ENCODE measurements around the gene PARD6G.
A peak's percentile ranks its signal among the peaks of the same experiment; 100 is the strongest.

Gene PARD6G

DNA sequence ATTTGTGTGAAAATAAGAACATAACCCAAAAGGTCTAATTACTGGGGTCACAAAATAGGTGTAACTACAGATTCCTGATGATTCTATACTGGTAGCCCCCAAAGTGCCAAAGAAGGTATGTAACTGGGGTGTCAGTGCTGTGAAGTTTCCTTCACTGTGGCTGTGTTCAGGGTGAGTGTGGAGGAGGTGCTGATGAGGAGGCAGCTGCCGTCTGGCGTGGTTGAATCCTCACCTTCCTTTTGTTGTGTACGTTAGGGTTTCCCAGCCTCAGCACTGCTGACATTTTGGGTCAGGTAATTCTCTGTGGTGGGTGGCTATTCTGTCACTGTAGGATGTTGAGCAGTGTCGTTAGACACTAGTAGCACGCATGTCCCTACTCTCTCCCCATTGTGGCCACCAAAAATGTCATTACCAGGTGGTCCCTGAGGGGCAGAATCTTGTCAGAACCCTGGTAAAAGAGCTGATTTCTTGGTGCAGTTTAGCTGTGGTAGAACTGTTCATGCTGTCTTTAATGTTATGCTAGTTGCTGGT is 106.8 kb downstream of the PARD6G start:
- DNase-seq = no peak

DNA sequence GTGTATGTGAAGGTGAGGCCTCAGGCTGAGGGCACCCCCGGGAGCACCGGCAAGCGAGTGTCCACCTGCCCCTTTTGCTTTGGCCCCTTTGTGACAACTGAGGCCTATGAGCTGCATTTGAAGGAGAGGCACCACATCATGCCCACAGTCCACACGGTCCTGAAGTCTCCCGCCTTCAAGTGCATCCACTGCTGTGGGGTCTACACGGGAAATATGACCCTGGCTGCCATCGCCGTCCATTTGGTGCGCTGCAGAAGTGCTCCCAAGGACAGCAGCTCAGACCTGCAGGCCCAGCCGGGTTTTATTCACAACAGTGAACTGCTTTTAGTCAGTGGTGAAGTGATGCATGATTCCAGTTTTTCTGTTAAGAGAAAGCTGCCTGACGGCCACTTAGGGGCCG is 109.3 kb downstream of the PARD6G start:
- no peak for DNase-seq

DNA sequence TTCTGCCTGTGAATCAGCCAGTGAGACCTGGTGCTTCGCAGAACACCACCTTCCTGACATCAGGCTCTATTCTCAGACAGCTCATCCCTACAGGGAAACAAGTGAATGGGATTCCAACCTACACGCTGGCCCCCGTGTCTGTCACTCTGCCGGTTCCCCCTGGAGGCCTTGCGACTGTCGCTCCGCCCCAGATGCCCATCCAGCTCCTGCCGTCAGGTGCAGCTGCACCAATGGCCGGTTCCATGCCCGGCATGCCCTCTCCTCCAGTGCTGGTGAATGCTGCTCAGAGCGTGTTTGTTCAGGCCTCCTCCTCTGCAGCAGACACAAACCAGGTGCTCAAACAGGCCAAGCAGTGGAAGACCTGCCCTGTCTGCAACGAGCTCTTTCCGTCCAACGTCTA is 110.2 kb downstream of the PARD6G start:
- no peak for DNase-seq

GRCh38 chr18:80136679-80137078 is 110.6 kb downstream of the PARD6G start:
- no peak for DNase-seq

DNA sequence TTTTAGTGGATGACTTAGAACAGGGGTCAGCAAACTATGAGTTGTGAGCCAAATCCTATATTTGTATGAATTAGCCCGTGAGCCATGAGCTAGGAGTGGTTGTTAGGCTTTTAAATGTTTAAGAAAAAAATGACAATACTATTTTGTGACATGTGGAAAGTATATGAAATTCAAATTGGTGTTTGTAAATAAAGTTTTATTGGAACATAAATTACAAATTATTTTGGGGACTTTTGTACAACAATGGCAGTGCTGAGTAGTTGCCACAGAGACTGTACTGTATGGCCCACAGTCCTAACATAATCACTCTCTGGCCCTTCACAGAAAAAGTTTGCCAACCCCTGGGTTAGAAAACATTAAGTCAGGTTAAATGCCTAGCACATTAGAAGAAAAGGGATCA is 112.2 kb downstream of the PARD6G start:
- no peak for DNase-seq

DNA sequence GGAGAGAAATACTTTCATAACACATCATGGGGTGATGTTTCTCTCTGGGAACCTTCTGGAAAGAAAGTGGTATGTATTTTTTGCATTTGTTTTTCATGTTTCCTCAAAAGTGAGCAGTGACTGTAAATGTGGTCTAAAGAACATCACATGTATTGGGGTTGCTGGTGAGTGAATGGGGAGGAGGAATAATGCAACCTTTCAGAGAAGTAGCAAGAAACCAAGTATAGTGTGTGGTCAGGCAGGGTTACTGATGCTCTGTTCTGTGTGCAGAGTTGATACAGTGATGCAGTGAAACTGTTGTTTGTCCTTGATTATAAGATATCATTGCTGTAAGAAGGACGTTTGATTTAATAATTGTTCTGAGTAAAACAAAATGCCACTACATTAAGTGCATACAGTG is 114.2 kb downstream of the PARD6G start:
- DNase-seq = no peak

GRCh38 chr18:80132180-80132812 is 115.0 kb downstream of the PARD6G start:
- no peak for DNase-seq

- no peak for DNase-seq
Measured at GRCh38 chr18:80130555-80130954, 116.8 kb downstream of the PARD6G start.

DNA sequence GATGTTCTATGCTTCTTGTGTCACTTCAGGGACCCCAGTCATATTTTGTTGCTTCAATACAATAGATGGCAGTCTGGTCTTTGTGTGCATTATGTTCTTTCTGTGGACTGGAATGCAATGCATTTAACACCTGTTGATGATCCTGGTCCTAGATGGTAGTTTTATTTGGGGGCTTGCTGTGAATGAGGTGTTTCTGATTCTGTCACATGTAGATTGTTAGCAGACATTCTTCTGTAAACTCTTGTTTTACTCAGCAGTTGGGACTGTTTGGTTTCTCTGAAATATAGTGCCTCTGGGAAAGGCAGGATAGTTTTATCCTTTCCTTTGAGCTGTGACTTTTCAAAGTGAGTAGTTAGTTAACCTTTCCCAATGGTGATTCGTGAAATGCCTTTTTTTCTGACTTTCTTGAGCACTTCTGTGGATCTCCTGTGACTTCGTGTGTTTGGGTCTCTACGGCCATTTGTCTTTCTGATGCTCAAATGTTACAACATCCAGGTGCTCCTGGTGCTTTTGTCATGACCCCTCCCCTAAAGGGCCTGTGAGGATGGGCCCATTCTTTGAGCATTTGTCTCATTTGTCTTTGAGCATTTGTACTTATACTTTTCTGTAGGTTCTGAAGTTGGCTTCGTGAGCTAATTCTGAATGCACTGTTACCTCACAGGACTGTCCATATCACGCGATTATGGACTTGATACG is 117.5 kb downstream of the PARD6G start:
- DNase-seq = no peak

DNA sequence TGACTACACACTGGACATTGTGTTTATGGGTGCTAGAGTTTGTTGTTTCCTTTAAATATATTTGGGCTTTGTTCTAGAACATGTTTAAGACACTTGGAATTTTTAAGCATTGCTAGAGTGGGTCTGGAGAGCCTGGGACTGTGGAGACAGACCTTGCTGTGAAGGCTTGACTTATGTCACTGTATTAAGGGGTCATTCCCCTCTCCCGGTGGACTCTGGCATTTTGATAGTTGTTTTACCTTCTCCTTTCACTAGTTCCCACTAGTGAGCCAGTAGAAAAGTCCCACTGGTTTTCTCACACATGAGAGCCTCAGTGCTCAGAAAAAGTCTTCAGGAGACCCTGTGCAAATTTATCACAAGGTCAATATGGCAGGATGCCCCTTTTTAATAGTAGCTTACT is 119.7 kb downstream of the PARD6G start:
- no peak for DNase-seq

DNA sequence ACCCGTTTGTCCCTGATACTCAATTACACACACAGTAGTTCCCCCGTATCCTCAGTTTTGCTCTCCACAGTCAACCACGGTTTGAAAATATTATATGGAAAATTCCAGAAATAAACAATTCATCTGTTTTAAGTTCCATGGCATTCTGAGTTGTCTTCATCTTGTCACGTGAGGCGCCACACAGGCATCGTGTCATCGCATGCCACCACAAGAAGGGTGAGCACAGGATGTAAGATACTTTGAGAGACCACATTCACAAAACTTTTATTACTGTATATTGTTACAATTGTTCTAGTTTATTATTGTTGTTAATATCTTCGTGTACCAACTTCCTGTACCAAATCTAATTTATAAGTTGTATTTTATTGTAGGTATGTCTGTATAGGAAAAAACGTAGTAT is 120.5 kb downstream of the PARD6G start:
- DNase-seq = no peak

DNA sequence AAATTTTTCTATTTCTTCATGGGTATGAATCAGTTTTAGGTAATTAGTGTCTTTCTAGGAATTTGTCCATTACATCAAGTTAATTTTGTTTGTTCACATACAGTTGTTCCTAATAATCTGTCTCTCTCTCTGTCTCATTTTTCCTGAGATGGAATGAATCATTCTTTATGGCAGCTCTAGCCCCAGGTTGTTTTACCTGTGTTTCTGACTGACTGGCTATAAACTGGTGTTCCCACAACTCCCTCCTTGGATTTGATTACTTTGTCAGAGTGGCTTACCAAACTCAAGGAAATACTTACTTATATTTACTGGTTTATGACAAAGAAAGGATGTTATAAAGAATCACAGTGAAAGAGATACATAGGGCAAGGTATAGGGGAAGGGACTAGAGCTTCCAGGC is 123.2 kb downstream of the PARD6G start:
- DNase-seq = no peak

GRCh38 chr18:80120932-80121331 is 126.4 kb downstream of the PARD6G start:
- no peak for DNase-seq

- no peak for DNase-seq
Measured at GRCh38 chr18:80119111-80119510, 128.2 kb downstream of the PARD6G start.

GRCh38 chr18:80115035-80115434 is 132.3 kb downstream of the PARD6G start:
- no peak for DNase-seq

DNA sequence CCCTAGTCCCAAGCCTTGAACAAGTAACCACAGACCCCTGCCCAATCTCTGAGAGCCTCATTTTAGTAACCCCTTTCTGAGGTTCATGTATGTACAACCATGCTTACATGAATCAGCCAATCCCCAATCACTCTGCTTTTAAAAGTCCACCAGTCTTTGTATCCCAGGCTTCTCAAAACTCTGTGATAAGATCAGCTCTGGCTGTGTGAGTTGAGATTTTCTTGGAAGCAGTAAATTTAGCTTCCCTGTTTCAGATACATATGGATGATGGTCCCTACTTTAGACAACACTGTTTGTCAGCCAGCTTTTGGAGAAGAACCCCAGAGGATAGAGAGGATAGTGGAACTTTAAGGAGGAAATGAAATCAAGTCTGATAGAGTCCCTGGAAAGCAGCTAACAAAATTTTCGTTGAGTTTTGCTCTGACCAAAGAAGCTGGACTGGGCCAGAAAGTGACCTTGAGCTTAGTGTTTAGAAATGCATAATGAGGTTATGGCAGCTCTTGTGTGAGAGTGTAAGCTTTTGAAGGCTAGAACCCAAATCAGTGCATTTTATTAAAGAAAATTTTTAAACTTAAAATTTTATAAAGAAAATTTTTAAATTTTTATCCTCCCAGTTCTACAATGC is 134.6 kb downstream of the PARD6G start:
- DNase-seq = no peak

DNA sequence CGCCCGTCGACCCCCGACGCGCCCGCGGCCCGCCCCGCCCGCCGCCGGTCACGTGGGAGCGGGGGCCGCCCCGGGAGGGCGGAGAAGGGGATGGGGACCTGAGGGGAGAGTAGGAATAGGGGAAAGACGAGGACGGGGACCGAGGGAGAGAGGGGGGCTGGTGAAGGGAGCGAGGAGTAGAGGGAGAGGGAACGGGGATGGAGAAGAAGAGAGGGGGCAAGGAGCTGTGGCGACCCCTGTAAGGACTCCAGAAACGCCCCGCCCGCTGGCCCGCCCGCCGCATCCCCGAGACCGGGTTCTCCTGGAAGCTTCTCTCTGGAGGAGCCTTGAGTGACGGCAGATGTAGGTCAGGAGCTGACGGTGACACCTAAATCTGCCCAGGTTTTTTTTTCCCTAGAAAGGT is 137.6 kb downstream of the PARD6G start:
- DNase-seq = no peak

DNA sequence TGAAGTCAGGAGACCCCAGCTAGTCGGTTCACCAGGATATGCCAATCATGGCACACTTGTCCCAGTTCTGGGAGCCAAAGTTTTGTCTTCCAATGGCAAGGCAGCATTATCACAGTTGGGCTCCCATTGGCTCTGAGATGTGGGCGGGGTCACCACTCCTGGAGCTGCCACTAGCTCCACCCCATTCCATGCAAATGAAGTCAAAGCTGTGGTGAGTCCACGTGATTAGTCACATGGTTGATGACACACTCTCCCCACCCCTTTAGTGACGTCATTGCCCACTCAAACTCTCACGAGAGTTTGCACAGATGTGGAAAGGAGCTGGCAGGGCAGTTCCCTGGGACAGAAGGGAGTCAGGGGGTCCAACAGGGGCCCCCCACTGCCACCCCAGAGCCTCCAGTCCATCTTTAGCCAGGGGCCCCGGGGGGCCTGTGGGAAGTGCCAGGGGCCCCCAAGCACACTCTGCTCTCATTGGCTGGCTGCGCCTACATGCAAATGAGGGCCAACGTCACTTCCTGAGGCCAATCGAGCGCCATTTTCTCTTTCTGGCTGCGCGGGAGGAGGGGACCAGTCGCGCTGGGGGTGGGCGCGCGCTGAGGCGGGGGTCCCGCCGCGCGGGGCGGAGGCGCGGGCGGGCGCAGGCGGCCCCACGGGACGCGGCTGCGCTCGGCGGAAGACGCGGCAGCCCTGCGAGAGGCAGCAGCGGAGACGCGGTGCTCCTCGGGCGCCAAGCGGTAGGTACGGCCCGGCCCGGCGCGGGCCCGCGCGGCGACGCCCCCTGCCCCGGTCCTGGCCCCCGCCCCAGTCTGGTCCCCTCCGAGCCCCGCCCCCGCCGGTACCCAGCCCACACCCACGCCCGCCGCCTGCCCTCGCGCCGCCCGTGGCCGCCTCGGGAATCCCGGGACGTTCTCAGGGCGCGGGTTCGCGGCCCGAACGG is 138.3 kb downstream of the PARD6G start, which contains the start of gene ADNP2:
ADNP2 (plus strand) TSS at position 524 of the 937 bp plus-strand sequence. CDS start 8,281 bp downstream, outside the sequence.
- DNase-seq = peak; percentile 78

GRCh38 chr18:80108121-80108536 is 139.2 kb downstream of the PARD6G start:
- no peak for DNase-seq

- no peak for DNase-seq
Measured at GRCh38 chr18:80107426-80107825, 139.9 kb downstream of the PARD6G start.

Data from NCI-H1694 (cell line).